K562 (cell line): ENCODE measurements around the gene MMP24OS. TPM values are rescaled to one million over a fixed set of nuclear protein-coding genes. Genes with fewer than 3 reads are reported as not detected.

Experiments used
- ARID1B ChIP-seq: fragments of 450-650 bp; IDR thresholded peaks from 2 replicates; pipeline ENCODE4 v1.6.1; 2016; ENCODE audit warnings: antibody characterized with exemption, mild to moderate bottlenecking, inconsistent platforms
- CEBPZ ChIP-seq: fragments of 150-350 bp; IDR thresholded peaks from 2 replicates; pipeline ENCODE4 v1.6.1; 2014; ENCODE audit warnings: low read depth, mild to moderate bottlenecking, low read length, borderline replicate concordance
- CREB5 ChIP-seq: fragments of 250-450 bp; sonication (Bioruptor Pico); IDR thresholded peaks from 2 replicates; pipeline ENCODE4 v1.5.0; 2020; ENCODE audit warnings: mild to moderate bottlenecking
- GABPB1 ChIP-seq: sonication (generic); formaldehyde crosslinking; IDR thresholded peaks from 2 replicates; pipeline ENCODE4 v1.8.0; 2022; ENCODE audit warnings: mild to moderate bottlenecking, missing genetic modification reagents
- MNT ChIP-seq, 2 experiments: fragments of 450-650 bp; conservative IDR thresholded peaks; 2 replicates each; pipeline ENCODE4 v1.6.1; 2017; ENCODE audit warnings: mild to moderate bottlenecking in 2 of 2, moderate library complexity in 2 of 2
- NFYB ChIP-seq: IDR thresholded peaks from 2 replicates; pipeline ENCODE4 v1.6.1; 2011; ENCODE audit warnings: mild to moderate bottlenecking, moderate library complexity; ENCODE audit not compliant: insufficient read length; ENCODE audit errors: extremely low read depth
- NR2C1 ChIP-seq, 2 experiments: fragments of 450-650 bp; IDR thresholded peaks; 2 replicates each; pipeline ENCODE4 v1.6.1; 2017; ENCODE audit warnings: mild to moderate bottlenecking in 2 of 2, antibody characterized with exemption in 1 of 2, inconsistent platforms in 1 of 2, missing compliant biosample characterization in 1 of 2, missing genetic modification characterization in 1 of 2
- RNF2 ChIP-seq: sonication (generic); IDR thresholded peaks from 2 replicates; pipeline ENCODE4 v1.6.1; 2016
- ZFX ChIP-seq: sonication (generic); formaldehyde crosslinking; IDR thresholded peaks from 2 replicates; pipeline ENCODE4 v1.8.0; 2022; ENCODE audit warnings: mild to moderate bottlenecking, missing genetic modification reagents, moderate library complexity
- ZNF146 ChIP-seq: IDR thresholded peaks from one replicate; pipeline ENCODE4 v1.6.1; 2018; ENCODE audit warnings: missing compliant biosample characterization; ENCODE audit not compliant: unreplicated experiment
- ZNF592 ChIP-seq: fragments of 450-650 bp; IDR thresholded peaks from 2 replicates; pipeline ENCODE4 v1.6.1; 2017; ENCODE audit warnings: antibody characterized with exemption, mild to moderate bottlenecking
- ZNF740 ChIP-seq, 3 experiments: fragments of 200-800 bp in 1 of 3; sonication (Bioruptor generic) in 1 of 3; sonication (generic) in 1 of 3; formaldehyde crosslinking in 1 of 3; IDR thresholded peaks; 2 replicates each; pipeline versions ENCODE4 v1.6.1 to v1.8.0; 2016 to 2022; ENCODE audit warnings: mild to moderate bottlenecking in 2 of 3, missing compliant biosample characterization in 2 of 3, missing genetic modification characterization in 2 of 3, missing genetic modification reagents in 1 of 3
- polyA plus RNA-seq, 8 experiments: library from polyadenylated mRNA; depleted of rRNA in 4 of 8; stranded (reverse) in 5 of 8; unstranded in 3 of 8; fragments of >200 nt; fragmentation: Nextera tagmentation in 2 of 8; fragmentation: Illumina TruSeq in 1 of 8; extraction: Ambion mirVana in 2 of 8; extraction: Trizol in 1 of 8; gene quantifications; 2 replicates each; pipeline versions ENCODE4 v1.2.1 to v1.2.3, GENCODE V29; 2011 to 2014; ENCODE audit warnings: inconsistent platforms in 1 of 8, missing spikeins in 1 of 8
- total RNA-seq, 7 experiments: library from RNA; depleted of rRNA in 6 of 7; stranded (reverse); fragments of >200 nt in 6 of 7; fragmentation: Illumina TruSeq in 2 of 7; extraction: Trizol in 2 of 7; gene quantifications; 2 replicates each; pipeline versions ENCODE4 v1.2.1 to v1.2.3, GENCODE V29; 2011 to 2021; ENCODE audit warnings: low replicate concordance in 1 of 7

The MMP24OS gene
- total and polyA plus RNA-seq, 9 of the 15 experiments (the other 6 are each of a cell fraction or from before 2014, with no cell fraction given): 0.92 to 41.5 (median 11.4) TPM

- TF ChIP-seq CEBPZ (no peak), ARID1B (peak; percentile 73), CREB5 (no peak), ZNF592 (peak; percentile 90), NFYB (no peak), ZNF146 (CRISPR knock-in tag) (no peak), RNF2 (0 out of 2 replicates have a peak, but pooled peaks have one; percentile 15), NR2C1 (IDR thresholded peaks at IDR 0.05) (no peak), NR2C1 (tag; IDR thresholded peaks at IDR 0.05) (0 out of 2 replicates have a peak, but pooled peaks have one; percentile 23), ZFX (CRISPR knock-in tag) (no peak; the same call in 1 of the 2 replicates), MNT (conservative IDR thresholded peaks at IDR 0.05) (0 out of 4 replicates have a peak, but pooled peaks of 1 of the 2 experiments have one; percentile 22), GABPB1 (CRISPR knock-in tag) (0 out of 2 replicates have a peak, but pooled peaks have one; percentile 20), ZNF740 (CRISPR knock-in tag; IDR thresholded peaks at IDR 0.05) (no peak), ZNF740 (tag; IDR thresholded peaks at IDR 0.05) (no peak)
Measured at GRCh38 chr20:35305682-35306556, 28.0 kb upstream of the MMP24OS start (continued).
